HG02798 (cell line): Measurements from ENCODE around the gene CSTF1.

ENCODE experiments used
- ATAC-seq: cut with Tn5 transposase; IDR thresholded peaks from one replicate; pipeline ENCODE4 v1.9.1; 2021; ENCODE audit warnings: mild to moderate bottlenecking; ENCODE audit not compliant: unreplicated experiment, poor library complexity

Gene CSTF1

GRCh38 chr20:56445130-56445529 lies 52.7 kb downstream of the CSTF1 start:
- ATAC-seq, result no peak

- no peak for ATAC-seq
Measured at GRCh38 chr20:56445540-56445939, 53.1 kb downstream of the CSTF1 start.

- ATAC-seq, result no peak
Measured at GRCh38 chr20:56447227-56447626, 54.8 kb downstream of the CSTF1 start.

GRCh38 chr20:56449459-56449858 lies 57.0 kb downstream of the CSTF1 start:
- ATAC-seq, result no peak

- no peak for ATAC-seq
Measured at GRCh38 chr20:56451056-56451765, 58.8 kb downstream of the CSTF1 start.

GRCh38 chr20:56453352-56453751 lies 60.9 kb downstream of the CSTF1 start:
- ATAC-seq, result peak; percentile 73

GRCh38 chr20:56454754-56455153 lies 62.3 kb downstream of the CSTF1 start:
- ATAC-seq, result peak; percentile 84
